LNCaP clone FGC (cell line): ENCODE measurements around the gene ITIH6.
"Not testable (repeated sequence)": the region's sequence is repeated elsewhere in the genome, so short reads cannot be mapped to it uniquely, and the experiment has no call there.

ENCODE experiments used
- DNase-seq: peaks from one replicate; pipeline ENCODE4 v3.0.0-alpha.2; 2011; ENCODE audit warnings: low read depth
- H3K4me3 ChIP-seq: 2 replicates; pipeline ENCODE4 v1.5.1; 2011; ENCODE audit warnings: mild to moderate bottlenecking, low read depth, low read length, control low read depth
- TF ChIP-seq, protein P1 (sequence below): IDR thresholded peaks from 2 replicates; pipeline ENCODE4 v1.5.1; 2012; ENCODE audit warnings: mild to moderate bottlenecking; ENCODE audit not compliant: control insufficient read depth, insufficient read depth; ENCODE audit errors: extremely low read depth

The ITIH6 gene, protein sequence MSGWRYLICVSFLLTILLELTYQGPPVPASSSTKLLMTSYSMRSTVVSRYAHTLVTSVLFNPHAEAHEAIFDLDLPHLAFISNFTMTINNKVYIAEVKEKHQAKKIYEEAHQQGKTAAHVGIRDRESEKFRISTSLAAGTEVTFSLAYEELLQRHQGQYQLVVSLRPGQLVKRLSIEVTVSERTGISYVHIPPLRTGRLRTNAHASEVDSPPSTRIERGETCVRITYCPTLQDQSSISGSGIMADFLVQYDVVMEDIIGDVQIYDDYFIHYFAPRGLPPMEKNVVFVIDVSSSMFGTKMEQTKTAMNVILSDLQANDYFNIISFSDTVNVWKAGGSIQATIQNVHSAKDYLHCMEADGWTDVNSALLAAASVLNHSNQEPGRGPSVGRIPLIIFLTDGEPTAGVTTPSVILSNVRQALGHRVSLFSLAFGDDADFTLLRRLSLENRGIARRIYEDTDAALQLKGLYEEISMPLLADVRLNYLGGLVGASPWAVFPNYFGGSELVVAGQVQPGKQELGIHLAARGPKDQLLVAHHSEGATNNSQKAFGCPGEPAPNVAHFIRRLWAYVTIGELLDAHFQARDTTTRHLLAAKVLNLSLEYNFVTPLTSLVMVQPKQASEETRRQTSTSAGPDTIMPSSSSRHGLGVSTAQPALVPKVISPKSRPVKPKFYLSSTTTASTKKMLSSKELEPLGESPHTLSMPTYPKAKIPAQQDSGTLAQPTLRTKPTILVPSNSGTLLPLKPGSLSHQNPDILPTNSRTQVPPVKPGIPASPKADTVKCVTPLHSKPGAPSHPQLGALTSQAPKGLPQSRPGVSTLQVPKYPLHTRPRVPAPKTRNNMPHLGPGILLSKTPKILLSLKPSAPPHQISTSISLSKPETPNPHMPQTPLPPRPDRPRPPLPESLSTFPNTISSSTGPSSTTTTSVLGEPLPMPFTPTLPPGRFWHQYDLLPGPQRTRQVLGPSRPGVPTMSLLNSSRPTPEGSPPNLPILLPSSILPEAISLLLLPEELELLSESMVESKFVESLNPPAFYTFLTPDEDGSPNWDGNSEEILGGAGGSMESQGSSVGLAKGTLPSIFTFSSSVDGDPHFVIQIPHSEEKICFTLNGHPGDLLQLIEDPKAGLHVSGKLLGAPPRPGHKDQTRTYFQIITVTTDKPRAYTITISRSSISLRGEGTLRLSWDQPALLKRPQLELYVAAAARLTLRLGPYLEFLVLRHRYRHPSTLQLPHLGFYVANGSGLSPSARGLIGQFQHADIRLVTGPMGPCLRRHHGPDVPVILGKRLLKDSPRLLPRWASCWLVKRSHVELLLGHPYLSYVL

DNA sequence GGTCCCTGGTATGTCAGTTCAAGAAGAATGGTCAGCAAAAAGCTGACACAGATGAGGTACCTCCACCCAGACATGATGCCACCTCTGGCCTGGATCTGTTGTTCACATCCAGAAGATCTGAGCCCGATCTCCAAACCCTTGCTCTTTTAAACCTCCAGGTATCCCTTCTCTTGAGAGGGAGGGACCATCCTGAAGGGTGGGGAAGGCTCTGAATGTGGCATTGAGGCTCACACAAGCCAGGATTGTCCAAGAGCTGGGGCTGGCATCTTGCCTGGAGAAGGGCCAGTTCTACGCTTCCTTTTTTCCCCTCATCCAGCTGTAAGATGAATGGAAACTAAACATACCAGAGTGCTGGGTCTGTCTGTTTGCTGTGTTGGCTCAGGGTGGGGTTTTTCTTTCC is at the start of gene ITIH6:
TSS of gene ITIH6 (minus strand) at position 119 of the 400 bp plus-strand sequence. CDS start at position 74, 45 bp downstream.
- TF ChIP-seq, protein P1, sequence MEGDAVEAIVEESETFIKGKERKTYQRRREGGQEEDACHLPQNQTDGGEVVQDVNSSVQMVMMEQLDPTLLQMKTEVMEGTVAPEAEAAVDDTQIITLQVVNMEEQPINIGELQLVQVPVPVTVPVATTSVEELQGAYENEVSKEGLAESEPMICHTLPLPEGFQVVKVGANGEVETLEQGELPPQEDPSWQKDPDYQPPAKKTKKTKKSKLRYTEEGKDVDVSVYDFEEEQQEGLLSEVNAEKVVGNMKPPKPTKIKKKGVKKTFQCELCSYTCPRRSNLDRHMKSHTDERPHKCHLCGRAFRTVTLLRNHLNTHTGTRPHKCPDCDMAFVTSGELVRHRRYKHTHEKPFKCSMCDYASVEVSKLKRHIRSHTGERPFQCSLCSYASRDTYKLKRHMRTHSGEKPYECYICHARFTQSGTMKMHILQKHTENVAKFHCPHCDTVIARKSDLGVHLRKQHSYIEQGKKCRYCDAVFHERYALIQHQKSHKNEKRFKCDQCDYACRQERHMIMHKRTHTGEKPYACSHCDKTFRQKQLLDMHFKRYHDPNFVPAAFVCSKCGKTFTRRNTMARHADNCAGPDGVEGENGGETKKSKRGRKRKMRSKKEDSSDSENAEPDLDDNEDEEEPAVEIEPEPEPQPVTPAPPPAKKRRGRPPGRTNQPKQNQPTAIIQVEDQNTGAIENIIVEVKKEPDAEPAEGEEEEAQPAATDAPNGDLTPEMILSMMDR, result no peak
- H3K4me3 ChIP-seq, result no peak within 1 kb of the TSS
- DNase-seq, result no peak

DNA sequence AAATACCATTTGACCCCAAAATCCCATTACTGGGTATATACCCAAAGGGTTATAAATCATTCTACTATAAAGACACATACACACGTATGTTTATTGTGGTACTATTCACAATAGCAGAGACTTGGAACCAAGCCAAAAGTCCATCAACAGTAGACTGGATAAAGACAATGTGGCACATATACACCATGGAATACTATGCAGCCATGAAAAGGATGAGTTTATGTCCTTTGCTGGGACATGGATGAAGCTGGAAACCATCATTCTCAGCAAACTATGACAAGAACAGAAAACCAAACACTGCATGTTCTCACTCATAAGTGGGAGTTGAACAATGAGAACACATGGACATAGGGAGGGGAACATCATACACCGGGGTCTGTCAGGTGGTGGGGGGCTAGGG is 49.6 kb upstream of the ITIH6 start:
- not testable (repeated sequence) for DNase-seq, H3K4me3 ChIP-seq

DNA sequence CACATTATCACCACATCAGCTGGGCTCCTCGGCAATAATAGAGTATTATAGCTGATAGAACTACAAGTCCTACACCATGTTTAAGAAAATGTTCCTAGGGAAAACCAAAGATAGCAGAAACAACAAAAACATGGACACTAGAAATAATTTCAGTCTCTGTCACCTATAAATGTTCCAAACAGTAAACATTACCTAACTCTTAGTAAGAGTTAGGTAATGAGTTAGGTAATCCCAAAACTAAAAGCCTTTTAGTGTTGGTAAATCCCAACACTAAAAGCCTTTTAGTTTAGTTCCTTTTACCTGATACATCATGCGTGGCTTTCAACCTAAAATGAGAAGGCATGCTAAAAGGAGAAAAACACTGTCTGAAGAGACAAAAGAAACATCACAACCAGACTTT is 45.0 kb upstream of the ITIH6 start:
- TF ChIP-seq, protein P1, result no peak
- no peak overlapping the region for H3K4me3 ChIP-seq
- DNase-seq, result no peak

DNA sequence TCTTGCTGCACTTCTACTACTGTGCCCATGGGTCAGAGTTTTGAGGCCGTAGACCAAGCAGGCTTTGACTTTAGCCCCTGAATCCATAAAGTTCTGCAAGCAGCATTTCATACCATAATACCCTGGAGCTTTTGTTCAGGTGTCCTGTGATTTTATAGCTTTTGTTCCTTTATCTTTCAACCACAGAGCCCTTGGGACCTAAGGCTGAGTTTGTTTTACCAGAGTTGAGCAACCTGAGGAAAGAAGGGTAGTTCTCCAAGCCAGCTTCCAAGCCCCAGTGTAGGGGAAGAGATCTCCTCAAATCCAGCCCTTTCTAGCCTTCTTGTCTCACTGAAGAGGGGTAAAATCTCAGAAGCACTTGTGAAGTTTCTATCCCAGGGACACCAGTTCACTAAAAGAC is 44.6 kb upstream of the ITIH6 start:
- no peak for DNase-seq
- no peak overlapping the region for H3K4me3 ChIP-seq
- TF ChIP-seq, protein P1, result no peak

DNA sequence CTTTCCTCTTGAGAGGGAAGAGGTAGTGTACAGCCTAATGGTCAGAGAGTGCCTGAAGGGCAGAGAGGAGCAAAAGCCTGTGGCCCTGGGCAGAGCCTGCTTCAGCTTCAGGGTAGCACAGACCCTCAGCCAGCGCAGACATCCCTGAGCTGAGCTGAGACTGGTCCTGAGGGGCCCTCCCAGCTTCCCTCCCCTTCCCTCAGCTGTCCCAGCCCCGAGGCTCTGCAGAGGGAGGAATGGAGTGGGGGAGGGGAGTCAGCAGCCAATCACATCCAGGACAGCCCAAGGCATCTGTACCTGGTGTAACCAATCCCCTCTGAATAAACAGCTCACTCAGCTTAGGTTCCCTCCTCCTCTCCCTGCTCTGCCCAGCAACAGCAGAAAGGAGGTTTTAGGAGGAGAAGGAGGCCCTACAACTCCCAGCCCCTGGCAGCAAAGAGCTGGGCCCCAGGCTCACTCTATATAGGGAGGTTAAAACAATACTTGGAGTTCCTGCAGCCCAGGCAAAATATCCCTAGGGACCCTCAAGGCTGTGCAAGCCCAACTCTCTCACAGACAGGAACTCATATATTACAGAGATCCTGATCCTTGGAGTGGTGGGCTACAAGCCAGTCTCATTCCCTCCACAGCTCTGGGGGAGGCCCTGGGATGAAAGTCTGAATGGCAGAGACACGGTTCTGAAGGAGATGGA is 43.3 kb upstream of the ITIH6 start:
- not testable (repeated sequence) for H3K4me3 ChIP-seq, DNase-seq

DNA sequence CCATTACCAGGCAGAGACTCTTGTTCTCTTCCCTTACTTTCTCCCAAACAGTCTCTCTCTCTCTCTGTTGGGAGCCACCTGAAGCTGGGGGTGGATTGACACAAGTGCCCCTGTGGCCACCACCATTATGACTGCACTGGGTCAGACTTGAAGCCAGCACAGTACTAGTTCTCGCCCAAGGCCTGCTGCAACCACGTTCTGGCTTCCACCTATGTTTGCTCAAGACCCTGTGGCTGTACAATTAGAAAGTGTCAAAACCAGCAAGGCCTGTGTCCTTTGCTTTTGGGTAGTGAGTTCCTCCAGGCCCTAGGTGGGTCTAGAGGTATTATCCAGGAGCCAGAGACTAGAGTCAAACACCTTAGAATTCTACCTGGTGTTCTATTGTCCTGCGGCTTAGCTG is 40.5 kb upstream of the ITIH6 start:
- no peak for DNase-seq
- TF ChIP-seq, protein P1, result no peak
- H3K4me3 ChIP-seq, result no peak overlapping the region

DNA sequence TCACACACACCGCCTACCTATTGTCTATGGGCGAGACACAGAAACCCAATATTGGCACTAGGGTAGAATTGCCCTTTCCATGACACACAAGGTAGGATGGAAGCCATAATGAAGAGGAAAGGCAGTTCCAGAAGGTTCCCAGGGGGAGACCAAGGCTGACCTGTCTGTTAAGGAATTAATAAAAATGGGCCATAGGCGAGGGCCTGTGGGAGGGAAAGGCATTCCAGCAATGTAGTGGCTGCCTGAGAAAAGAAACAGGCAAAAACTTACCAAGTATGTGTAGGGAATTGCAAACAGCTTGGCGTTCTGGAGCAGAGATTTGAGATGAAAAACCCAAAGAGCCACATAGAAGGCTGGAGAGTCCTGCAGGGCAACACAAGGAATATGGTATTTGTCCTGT is 28.5 kb upstream of the ITIH6 start:
- no peak overlapping the region for H3K4me3 ChIP-seq
- TF ChIP-seq, protein P1, result no peak
- DNase-seq, result no peak
